ENCODE measurements around the gene AKIRIN1. TPM values are rescaled to one million over a fixed set of nuclear protein-coding genes. Genes with fewer than 3 reads are reported as not detected.

The AKIRIN1 gene
- total RNA-seq, 2 donors from 2014 or later = 44.8 to 46.4 TPM

- Histone ChIP-seq H3K27me3 (no peaks in the 10 kb centered on the region), H3K36me3 (peaks cover 7% of the 10 kb centered on the region), H3K27ac (peak overlapping the region; percentile 95 to 97), H3K9me3 (no peaks in the 10 kb centered on the region), H3K4me3 (peak overlapping the region; percentile 100), H3K4me1 (peaks cover 0 to 50% of the 10 kb centered on the region in 2 donors)
- DNase-seq (ENCODE audit: low spot score) = no peak
- TF ChIP-seq CTCF (IDR thresholded peaks at IDR 0.05) = no peak
Measured at GRCh38 chr1:38992412-38993111, 1.5 kb downstream of the AKIRIN1 start.

- Histone ChIP-seq H3K4me1 (peaks cover 0 to 59% of the 10 kb centered on the region in 2 donors), H3K27ac (no peak overlapping the region), H3K9me3 (no peaks in the 10 kb centered on the region), H3K4me3 (no peak overlapping the region), H3K36me3 (peaks cover 20% of the 10 kb centered on the region), H3K27me3 (no peaks in the 10 kb centered on the region)
- no peak for TF ChIP-seq CTCF (IDR thresholded peaks at IDR 0.05)
- no peak for DNase-seq (ENCODE audit: low spot score)
Measured at GRCh38 chr1:38994196-38994595, 3.1 kb downstream of the AKIRIN1 start.

DNA sequence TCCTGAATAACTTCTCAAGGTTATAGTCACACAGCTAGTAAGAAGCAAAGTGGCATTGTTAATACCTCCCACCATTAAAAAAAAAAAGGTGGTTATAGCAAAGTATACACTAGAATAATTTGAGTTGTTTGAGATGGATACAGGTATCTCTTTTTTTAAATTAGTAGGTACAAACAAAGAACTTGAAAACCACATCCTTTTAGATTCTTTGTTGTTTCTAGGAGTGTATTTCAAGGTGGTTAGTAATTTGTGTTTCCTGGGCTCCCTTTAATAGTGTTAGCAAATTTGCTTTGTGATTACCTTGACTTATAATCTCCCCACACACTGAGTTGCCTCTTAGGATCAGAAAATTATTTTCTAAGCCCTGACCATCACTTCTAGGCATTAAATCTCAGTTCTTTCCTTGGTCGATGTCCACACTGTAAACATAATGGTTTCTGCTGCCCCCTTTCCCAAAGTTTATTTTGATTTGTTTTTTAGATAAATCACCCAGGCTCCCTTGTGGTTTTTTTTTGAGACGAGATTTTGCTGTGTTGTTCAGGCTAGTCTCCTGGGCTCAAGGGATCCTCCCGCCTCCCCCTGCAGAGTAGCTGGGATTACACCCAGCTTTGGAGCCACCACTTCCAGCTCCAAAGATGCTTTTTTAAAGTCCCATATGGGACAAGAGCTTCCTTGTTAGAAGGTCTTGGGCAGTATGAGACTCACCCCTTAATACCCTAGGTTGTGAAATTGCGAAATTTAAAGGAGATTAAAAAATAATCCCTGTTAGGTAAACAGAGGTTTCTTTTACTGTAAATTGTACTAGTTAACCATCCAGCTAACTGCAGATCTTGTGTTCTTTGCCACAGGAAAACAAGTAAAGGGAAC lies 6.2 kb downstream of the AKIRIN1 start:
- DNase-seq (ENCODE audit: low spot score) = no peak
- H3K4me3 ChIP-seq = no peak overlapping the region
- H3K27me3 ChIP-seq = no peaks in the 10 kb centered on the region
- TF ChIP-seq CTCF (IDR thresholded peaks at IDR 0.05) = no peak
- no peaks in the 10 kb centered on the region for H3K9me3 ChIP-seq
- H3K27ac ChIP-seq = no peak overlapping the region
- H3K4me1 ChIP-seq = peaks cover 0 to 51% of the 10 kb centered on the region in 2 donors
- peaks cover 48% of the 10 kb centered on the region for H3K36me3 ChIP-seq

DNA sequence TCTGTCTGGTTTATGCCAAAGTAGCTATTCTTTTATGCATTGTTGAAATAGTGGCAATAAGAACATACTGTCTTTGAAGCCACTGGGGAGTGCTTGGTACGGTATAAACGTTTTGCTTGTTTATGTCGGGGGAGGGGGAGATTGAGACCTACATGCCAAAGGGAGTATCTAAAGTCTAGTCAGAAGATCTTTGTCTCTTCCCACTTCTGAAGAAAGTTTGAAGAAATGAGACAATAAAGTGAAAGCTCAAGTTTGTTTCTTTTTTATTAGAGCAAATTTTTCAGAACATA lies 6.8 kb downstream of the AKIRIN1 start:
- H3K9me3 ChIP-seq = no peaks in the 10 kb centered on the region
- peaks cover 53% of the 10 kb centered on the region for H3K36me3 ChIP-seq
- H3K4me1 ChIP-seq = peaks cover 0 to 51% of the 10 kb centered on the region in 2 donors
- no peak for DNase-seq (ENCODE audit: low spot score)
- no peak overlapping the region for H3K27ac ChIP-seq
- H3K4me3 ChIP-seq = no peak overlapping the region
- H3K27me3 ChIP-seq = no peaks in the 10 kb centered on the region
- TF ChIP-seq CTCF (IDR thresholded peaks at IDR 0.05) = no peak

DNA sequence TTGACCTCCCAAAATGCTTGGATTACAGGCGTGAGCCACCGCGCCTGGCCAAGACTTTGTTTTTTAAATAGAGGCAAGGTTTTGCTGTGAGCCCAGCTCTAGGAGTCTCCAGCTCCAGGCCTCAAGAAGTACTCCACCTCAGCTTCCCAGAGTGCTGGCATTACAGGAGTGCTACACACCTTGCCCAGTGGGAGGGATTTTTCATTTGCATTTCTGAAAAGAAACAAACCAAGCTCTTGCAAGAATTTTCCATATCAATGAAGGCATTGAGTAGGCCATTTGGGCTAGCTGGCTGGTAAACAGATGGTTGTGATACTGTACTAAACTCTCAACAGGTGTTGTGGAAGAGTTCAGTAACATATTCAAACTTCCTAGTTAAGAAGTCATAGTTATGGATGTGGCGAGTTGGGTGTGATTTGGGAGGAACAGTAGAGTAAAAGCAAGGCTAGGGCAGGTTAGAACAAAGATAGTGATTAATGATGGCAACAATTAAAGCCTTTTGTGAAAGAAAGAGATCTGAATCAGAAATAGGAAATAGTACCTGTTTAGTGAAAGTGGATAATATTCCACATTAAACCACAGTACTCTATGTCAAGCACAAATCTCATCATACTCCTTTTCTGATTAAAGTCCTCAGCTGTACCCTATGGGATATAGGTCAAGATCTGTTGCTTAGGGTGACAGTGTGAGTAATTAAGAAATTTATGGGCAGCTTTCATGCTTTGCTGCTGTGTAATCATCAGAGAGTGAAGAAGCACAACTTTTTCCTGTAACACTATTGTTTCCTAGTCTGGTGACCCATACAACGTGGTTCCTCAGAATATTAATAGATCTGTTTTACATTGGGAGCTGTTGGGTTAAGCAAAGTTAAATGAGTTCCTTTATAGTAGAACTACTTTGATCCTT lies 10.7 kb downstream of the AKIRIN1 start:
- peaks cover 84% of the 10 kb centered on the region for H3K36me3 ChIP-seq
- H3K27ac ChIP-seq = peak overlapping the region in 1 of 2 donors; percentile 54
- TF ChIP-seq CTCF (IDR thresholded peaks at IDR 0.05) = no peak
- H3K27me3 ChIP-seq = no peaks in the 10 kb centered on the region
- H3K9me3 ChIP-seq = no peaks in the 10 kb centered on the region
- no peak overlapping the region for H3K4me3 ChIP-seq
- peaks cover 0 to 30% of the 10 kb centered on the region in 2 donors for H3K4me1 ChIP-seq
- no peak for DNase-seq (ENCODE audit: low spot score)
